Raji (cell line): ENCODE measurements around the gene RASL12.

Source experiments
- POLR2A ChIP-seq: IDR thresholded peaks from 2 replicates; pipeline ENCODE4 v1.6.1; 2011; ENCODE audit warnings: low read depth, low read length, control low read depth; ENCODE audit not compliant: insufficient read depth

RASL12 gene, protein sequence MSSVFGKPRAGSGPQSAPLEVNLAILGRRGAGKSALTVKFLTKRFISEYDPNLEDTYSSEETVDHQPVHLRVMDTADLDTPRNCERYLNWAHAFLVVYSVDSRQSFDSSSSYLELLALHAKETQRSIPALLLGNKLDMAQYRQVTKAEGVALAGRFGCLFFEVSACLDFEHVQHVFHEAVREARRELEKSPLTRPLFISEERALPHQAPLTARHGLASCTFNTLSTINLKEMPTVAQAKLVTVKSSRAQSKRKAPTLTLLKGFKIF

DNA sequence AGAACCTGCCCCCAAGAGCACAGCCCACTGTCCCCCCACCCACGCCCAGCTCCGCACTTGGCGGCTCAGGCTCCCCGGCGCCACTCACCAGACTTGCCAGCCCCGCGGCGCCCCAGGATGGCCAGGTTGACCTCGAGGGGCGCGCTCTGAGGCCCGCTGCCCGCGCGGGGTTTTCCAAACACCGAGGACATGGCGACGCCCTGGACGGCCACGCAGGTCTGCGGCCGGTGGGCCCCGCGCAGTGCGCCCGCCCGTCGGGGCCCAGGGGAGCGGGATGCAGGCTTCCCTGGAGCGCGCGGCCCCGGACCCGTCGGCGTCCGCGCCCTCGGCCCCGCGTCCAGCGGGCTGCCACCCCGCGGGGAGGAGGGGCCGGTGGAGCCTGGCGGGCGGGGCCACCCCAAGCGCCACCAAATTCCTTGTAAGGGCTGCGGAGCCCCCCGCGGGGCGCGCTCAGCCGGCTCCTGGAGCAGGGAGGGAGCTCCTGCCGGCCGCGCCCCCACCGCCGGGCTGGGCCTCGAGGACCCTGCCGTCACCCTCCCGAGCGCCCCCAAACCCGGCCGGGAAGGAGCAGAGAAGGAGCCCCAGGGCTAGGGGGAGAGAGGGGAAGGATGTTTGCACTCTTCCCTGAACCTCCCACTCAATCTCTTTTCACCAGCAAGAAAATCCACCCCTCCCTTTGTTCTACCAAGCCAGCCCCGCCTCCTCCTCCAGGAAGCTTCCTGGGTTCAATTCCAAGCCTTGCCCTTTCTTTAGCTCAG, at the start of gene RASL12:
Gene RASL12 (minus strand): TSS at position 347 of the 758 bp plus-strand sequence. CDS start 156 bp downstream, at position 191.
- TF ChIP-seq POLR2A = no peak

DNA sequence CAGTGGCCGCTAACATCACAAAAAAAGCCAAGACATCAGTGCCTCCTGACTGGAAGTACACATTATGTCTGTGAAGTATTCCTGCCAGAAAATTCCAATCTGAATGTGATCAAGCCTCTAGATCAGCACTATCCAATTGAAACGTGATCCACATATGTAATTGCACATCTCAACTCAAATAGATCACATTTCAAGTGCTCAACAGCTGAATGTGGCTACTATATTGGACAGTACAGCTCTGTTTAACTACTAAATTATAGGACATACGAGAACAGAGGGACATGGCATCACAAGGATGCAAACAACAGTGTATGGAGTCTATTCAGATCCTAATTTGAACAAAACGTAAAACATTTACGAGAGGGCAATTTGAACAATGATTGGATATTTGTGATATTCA, 47.8 kb upstream of the RASL12 start:
- no peak for TF ChIP-seq POLR2A

DNA sequence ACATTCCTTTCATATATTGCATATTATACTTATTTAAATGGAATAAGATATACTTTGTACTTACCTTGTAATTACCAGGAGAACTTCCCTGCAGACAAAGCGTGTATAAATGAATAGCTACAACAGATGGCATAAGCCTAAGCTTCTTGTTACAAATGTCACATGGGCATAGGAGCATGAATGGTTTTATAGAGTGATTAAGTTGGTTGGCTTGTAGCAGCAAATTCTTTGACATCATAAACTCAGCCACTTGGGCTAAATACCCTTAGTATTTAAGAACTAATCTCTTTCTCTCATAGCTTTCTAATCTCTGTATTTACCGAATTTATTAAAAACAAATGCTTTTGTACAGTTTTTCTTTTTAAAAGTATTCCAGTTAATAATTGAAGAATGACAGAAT, 47.3 kb upstream of the RASL12 start, which contains the start of gene UBAP1L:
Gene UBAP1L (minus strand): TSS at position 115 of the 400 bp plus-strand sequence. CDS start 8,985 bp downstream, outside the sequence.
- no peak for TF ChIP-seq POLR2A

DNA sequence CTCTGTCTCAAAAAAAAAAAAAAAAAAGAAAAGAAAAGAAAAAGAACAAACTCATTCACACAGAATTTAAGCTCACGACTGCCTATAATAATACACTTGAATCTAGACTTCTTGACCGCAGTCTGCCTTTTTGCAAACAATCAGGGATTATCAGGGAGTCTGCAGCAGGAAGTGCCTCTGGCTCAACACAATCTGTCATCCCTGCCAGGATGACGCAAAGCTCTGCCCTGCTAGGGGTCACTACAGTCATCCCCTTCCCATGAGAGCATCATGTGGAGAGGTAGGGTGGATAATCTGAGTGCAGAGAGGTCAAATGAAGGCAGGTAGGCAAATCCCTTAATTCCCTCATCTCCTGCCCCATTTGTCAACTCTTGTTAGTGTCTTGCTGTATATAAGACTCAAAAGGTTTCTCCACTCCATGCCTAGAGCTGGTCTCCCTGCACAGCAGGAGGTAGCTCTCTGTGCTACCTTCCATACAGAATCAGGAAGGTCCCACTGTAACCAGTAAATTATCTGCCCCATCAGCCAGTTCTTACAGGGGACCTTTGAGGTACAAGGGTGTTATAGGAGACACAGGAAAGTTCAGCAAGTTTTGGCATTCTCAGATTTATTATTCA, 43.0 kb upstream of the RASL12 start:
- TF ChIP-seq POLR2A = no peak

DNA sequence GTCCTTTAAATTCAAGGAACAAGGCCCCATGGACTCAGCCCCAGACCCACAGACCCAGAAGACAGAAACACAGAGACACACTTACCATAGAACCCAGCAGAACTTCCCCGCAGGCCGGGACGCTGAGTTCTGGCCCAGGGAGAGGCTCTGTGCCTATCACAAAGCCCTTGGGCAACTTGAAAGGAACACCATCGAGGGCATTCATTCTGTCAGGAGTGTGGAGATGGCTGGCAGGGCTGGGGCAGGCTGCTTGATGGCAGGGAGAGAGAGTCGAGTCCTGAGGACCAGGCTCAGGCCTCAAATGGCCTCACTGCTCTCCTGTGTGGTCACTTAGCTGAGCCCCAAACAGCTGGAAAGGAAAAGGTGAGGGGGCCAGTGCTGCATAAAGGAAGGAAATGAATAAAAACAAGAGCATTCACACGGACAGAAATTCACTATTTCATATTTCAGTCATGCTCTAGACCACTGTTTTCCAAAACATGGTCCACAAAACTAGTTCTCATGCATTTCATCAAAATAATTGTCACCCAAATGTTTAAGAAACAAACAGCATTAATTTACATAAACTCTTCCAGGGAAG, 38.3 kb upstream of the RASL12 start:
- no peak for TF ChIP-seq POLR2A

DNA sequence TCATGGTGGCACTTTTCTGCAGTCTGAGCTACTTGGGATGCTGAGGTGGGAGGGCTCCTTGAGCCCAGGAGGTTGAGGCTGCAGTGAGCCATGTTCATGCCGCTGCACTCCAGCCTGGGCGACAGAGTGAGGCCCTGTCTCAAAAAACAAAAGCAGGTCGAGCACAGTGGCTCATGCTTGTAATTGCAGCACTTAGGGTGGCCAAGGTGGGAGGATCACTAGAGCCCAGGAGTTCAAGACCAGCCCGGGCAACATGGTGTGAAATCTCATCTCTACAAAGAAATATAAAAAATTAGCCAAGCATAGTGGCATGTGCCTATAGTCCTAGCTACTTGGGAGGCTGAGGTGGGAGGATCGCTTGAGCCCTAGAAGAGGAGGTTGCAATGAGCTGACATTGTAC, 37.2 kb upstream of the RASL12 start:
- no peak for TF ChIP-seq POLR2A

DNA sequence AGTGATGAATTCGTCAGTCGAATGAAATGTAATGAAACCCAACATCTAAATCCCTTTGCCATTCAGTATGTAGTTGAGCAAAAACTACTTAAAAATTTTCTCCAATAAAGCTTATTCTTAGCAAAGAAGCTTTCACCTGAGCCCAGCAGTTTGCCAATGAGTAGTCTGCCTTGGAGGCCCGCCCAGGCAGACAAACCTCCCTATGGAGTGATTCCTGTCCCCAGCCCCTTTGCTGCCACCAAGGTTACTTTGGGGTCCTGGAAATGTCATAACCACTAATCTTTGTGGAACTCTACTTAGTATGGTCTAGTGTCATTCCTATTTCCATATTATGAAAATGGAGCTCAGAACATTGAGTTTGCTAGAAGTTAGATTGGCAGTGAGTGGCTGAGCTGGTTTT, 35.1 kb upstream of the RASL12 start:
- no peak for TF ChIP-seq POLR2A

DNA sequence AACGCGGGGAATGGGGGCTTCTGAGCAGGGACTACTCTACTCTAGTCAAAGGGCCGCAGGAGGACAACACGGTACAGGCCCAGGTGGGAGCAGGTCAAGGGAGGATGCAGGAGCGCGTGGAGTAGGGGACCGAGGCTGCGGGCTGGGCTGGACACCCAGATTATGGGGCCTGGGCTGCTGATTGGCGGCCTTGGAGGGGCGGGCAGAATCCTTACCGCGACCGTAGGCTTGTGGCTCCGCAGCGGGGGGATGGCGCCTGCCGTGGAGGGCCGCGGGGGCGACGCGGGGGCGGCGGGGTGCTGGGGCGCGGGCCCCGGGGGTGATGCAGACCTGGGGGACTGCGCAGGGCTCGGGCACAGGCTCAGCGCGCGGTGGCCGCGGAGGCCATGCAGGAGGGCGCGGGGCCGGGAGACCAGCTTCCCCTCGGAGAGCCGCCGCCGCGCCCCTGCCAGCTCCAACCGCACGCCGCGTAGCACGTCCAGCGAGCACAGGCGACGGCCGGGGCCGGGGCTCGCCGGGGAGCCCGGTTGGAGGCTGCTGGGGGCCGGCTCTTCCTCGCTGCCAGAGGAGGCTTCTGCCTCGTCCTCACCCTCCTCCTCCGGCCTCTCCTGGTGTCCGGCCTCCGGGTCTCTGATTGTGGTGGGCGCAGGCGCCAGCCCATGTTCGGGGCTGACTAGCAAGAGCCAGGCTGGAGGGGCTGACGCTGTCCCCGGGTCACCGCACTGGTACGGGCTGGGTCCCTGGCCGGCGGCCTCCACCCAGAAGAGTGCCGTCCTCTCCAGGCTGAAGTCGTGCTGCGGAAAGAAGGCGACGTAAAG, 34.3 kb upstream of the RASL12 start:
- no peak for TF ChIP-seq POLR2A

DNA sequence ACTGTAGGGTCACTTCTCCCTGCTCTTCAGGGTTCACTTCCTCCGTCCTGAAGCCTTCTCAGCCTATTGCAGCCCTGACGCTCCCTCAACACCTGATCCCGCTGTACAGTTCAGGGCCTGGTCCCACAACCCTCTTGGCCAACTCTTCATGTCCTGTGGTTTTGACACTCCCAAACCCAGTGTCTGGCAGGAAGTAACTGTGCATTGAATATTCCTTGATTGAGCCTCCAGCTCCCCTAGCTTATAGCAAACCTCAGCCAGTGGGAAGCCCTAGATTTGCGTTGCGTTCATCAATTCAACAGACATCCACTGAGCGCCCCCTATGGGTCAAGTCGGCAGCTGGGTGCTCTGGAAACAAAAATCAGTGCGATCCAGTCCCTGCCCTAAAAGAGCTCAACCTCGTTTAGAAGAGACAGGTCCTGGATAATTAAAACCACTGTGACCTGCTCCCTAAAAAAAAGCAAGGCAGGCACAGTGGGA, 33.7 kb upstream of the RASL12 start:
- TF ChIP-seq POLR2A = no peak

DNA sequence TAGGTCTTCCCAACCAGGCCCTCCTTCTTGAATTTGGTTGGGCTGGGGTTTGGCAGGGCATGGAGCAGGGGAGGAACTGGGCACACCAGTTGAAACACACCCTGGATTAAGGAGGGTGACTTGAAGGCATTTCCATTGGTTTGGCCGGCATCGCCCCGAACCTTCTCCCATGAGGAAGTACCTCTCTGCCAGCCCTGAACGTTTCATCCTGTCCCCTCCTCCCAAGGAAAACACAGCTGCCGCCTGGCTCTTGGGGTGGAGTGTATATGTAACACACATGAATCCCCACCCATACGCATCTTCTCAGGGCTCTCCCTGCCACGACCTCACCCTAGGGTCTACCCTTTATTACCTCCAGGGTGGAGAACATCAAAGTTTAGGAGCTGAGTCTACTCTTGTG, 32.7 kb upstream of the RASL12 start:
- no peak for TF ChIP-seq POLR2A

DNA sequence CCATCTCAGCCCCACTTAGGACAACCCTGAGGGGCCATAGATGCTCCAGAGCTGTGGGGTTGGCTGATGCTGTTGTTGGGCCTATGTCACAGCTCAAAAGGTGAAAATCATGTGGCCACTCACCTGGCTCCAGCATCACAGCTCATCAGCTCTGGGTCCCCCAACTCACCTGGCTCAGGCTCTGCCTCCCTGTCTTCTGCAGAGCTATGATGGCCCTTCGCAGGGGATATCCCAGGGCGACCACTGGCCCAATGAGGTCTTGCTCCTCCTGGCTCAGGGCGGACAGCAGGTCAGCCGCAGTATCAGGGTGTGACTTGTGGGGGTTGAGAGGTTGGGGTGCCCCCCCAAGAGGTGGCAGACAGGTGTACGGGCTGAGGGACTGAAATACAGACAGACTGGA, 31.5 kb upstream of the RASL12 start:
- no peak for TF ChIP-seq POLR2A

DNA sequence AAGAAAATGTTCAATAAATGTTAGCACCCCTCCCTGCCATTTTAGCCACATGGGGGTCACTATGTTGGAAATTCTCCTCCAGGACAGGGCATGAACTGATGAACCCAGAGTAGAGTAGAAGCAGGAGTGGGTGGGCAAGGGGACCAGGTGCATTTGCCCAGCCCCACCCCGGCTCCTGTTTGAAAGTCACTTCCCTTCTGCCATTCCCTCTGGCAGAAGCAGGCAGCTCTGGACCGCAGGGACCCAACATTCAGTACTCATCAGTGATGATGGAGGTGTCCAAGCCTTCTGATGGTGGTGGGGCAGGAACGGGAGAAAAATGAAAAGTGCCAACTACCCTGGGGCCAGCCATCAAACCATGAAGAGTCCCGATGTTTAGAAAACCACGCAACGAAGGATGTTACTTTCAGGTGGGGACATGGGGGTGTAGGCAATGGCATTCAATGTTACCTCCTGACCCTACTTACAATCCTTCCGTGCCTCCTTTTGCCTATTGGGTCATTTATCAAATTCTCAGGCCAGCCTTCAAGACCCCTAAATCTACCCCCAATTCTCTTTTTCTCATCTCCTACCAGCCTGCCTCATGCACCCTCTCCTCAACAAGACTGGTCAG, 30.0 kb upstream of the RASL12 start:
- TF ChIP-seq POLR2A = no peak

DNA sequence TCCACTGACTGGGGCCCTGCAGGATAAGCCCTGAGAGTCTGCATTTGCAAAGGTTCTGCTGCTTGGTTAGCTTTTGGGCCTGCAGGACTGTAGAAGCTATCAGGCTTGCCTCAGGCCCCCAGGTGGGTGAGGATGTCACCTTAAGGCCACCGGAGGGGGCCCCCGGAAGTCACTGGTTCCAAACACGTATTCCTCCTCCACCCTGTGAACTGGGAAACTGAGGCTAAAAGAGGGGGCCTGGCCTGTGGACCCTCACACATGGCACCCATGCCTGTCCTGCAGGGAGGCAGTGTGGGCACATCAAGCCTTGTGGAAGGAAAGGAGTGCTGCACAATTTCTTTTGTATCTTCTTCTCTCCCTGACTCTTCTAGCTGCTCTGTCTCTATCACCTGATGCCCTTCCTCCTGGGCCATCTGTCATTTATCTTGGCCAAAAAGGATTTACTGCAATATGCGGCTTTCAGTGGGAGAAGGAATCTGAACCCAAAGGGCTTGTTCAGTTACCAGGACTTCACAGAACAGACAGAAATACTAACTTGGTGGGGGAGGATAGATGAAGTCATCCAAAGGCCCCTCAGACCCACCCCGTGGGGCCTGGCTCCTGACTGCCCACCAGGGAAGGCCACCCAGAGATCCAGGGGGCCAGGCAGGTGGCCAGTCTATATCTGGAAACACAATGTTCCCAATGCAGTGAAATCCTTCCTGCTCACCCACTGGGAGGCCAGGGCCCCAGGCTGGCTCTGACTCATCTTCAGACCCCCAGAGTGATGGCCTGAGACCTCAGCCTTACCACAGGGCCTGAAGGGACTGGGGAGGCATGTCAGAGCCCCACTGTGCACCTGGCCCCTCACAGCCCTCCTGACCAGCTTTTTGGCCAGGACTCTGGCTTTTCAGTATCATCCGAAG, 28.9 kb upstream of the RASL12 start:
- no peak for TF ChIP-seq POLR2A

DNA sequence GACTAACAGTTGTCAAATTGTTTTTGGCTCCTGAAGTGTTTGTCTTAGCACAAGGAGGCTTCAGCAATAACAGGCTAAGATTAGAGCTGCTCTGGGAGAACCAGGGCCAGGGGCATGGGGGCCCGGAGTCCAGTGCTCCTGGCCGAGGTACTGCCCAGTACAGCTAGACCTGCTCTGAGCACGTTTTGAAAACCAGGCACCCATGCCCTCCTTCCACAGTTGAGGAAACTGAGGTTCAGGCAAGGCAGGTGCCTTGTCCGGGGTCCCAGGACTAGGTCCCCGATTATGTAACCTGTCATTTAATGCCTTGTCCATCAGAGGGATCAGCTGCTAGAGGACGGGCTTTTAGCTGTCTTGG, 27.9 kb upstream of the RASL12 start:
- TF ChIP-seq POLR2A = no peak
